GM12878 (cell line): ENCODE data around the gene DCST1. TPM values are rescaled to one million over a fixed set of nuclear protein-coding genes. Genes with fewer than 3 reads are reported as not detected.

Experiments used
- ATAC-seq: fragments of 200-7000 bp; cut with Tn5 transposase; 3 replicates; pipeline ENCODE4 v1.9.1; 2020; ENCODE audit warnings: mild to moderate bottlenecking, moderate library complexity
- BruUV-seq: library from RNA; stranded (reverse); fragments of 400-500 nt; replicated peaks from 2 replicates; lab custom pipeline; 2021; lab: Mats Ljungman, UMichigan
- CTCF ChIA-PET: fragments of 300-600 bp; sonication (Branson Sonifier 250); formaldehyde crosslinking; extraction: SDS; loops from one replicate; lab custom pipeline; 2021; ENCODE audit warnings: inconsistent platforms; lab: Yijun Ruan, JAX
- POLR2A ChIA-PET: fragments of 350-600 bp; formaldehyde crosslinking; extraction: SDS; loops from one replicate; lab custom pipeline; 2021; ENCODE audit warnings: inconsistent platforms; lab: Charles Lee
- RAD21 ChIA-PET: fragments of 300-600 bp; sonication (Branson Sonifier 250); formaldehyde crosslinking; loops from one replicate; lab custom pipeline; 2023; ENCODE audit warnings: antibody characterized with exemption; ENCODE audit not compliant: unreplicated experiment; lab: Charles Lee
- SMC1A ChIA-PET: fragments of 300-600 bp; sonication (Branson Sonifier 250); formaldehyde crosslinking; loops from one replicate; lab custom pipeline; 2023; ENCODE audit not compliant: unreplicated experiment, uncharacterized antibody; lab: Charles Lee
- DNase-seq: peaks from one replicate; pipeline ENCODE4 v3.0.0-alpha.2; 2011; ENCODE audit warnings: low read depth, low spot score
- FAIRE-seq: peaks from 3 replicates; lab custom pipeline; 2011; peaks lifted over from hg19 to GRCh38; lab: Jason Lieb, UNC
- H2AFZ ChIP-seq: 2 replicates; pipeline ENCODE4 v1.6.0; 2011; ENCODE audit warnings: low read depth, low read length, control low read depth; ENCODE audit not compliant: control insufficient read depth
- H3K27ac ChIP-seq: 2 replicates; pipeline ENCODE4 v1.5.1; 2011; ENCODE audit warnings: control low read depth; ENCODE audit not compliant: control insufficient read depth, insufficient read depth
- H3K27me3 ChIP-seq, 2 experiments: replicated peaks in 1 of 2; 2 replicates each; pipeline versions ENCODE4 v1.6.0 to v1.6.1; 2011; ENCODE audit warnings: low read length in 1 of 2; ENCODE audit not compliant: control insufficient read depth in 2 of 2, insufficient read depth in 2 of 2
- H3K36me3 ChIP-seq, 2 experiments: 2 replicates each; pipeline ENCODE4 v1.5.1; 2011; ENCODE audit warnings: low read length in 1 of 2; ENCODE audit not compliant: control insufficient read depth in 2 of 2, insufficient read depth in 2 of 2
- H3K4me1 ChIP-seq: 2 replicates; pipeline ENCODE4 v1.6.1; 2011; ENCODE audit warnings: mild to moderate bottlenecking, low read length, moderate library complexity, mixed read lengths; ENCODE audit not compliant: control insufficient read depth, insufficient read depth
- H3K4me2 ChIP-seq: 2 replicates; pipeline ENCODE4 v1.6.0; 2011; ENCODE audit warnings: control low read depth; ENCODE audit not compliant: control insufficient read depth, insufficient read depth
- H3K4me3 ChIP-seq: fragments of 200-600 bp; sonication (generic); 2 replicates; pipeline ENCODE4 v1.5.1; 2016
- H3K79me2 ChIP-seq: 2 replicates; pipeline ENCODE4 v1.6.0; 2011; ENCODE audit warnings: low read length; ENCODE audit not compliant: control insufficient read depth, insufficient read depth
- H3K9ac ChIP-seq: 2 replicates; pipeline ENCODE4 v1.8.0; 2011; ENCODE audit warnings: low read length, control low read depth, mixed read lengths; ENCODE audit not compliant: control insufficient read depth, insufficient read depth
- H3K9me3 ChIP-seq: replicated peaks from 3 replicates; pipeline ENCODE4 v1.5.1; 2011; ENCODE audit warnings: mild to moderate bottlenecking, low read length; ENCODE audit not compliant: control insufficient read depth, insufficient read depth
- H4K20me1 ChIP-seq: 2 replicates; pipeline ENCODE4 v1.6.0; 2011; ENCODE audit not compliant: control insufficient read depth, insufficient read depth
- ASH2L ChIP-seq: fragments of 300-600, 200-600 bp; sonication (generic); IDR thresholded peaks from 2 replicates; pipeline ENCODE4 v1.6.1; 2017; ENCODE audit warnings: low read depth, mild to moderate bottlenecking, borderline replicate concordance
- ETV6 ChIP-seq, 2 experiments: fragments of 450-650 bp in 1 of 2; IDR thresholded peaks in 1 of 2; conservative IDR thresholded peaks in 1 of 2; 2 replicates each; pipeline ENCODE4 v1.6.1; 2014; ENCODE audit warnings: antibody characterized with exemption in 1 of 2, borderline replicate concordance in 1 of 2, low read depth in 1 of 2, mild to moderate bottlenecking in 1 of 2, moderate library complexity in 1 of 2
- NFYB ChIP-seq: IDR thresholded peaks from 2 replicates; pipeline ENCODE4 v1.6.1; 2011; ENCODE audit warnings: low read depth, mild to moderate bottlenecking, low read length, improper control_type of control experiment, moderate library complexity; ENCODE audit not compliant: insufficient read depth
- POLR2AphosphoS2 ChIP-seq: IDR thresholded peaks from 2 replicates; pipeline ENCODE4 v1.6.1; 2011; ENCODE audit warnings: low read depth, mild to moderate bottlenecking, low read length, improper control_type of control experiment, moderate library complexity
- POLR2AphosphoS5 ChIP-seq: IDR thresholded peaks from 2 replicates; pipeline ENCODE4 v1.6.1; 2011; ENCODE audit warnings: mild to moderate bottlenecking, low read length, inconsistent platforms
- SP1 ChIP-seq: IDR thresholded peaks from one replicate; pipeline ENCODE4 v1.6.1; 2011; ENCODE audit warnings: low read depth, low read length
- WGBS: methylation state at CpG from one replicate; pipeline ENCODE4 v1.1.6; 2016; ENCODE audit warnings: low lambda C conversion rate; ENCODE audit not compliant: insufficient replicate concordance, insufficient coverage; ENCODE audit errors: missing lambda C conversion rate; 5-methylcytosine and 5-hydroxymethylcytosine counted together
- in situ Hi-C: fragments of 300-500 bp; cut with MboI; formaldehyde crosslinking; loops from 9 replicates; pipeline ENCODE4 v1.14.3; 2018; ENCODE audit warnings: mixed read lengths
- intact Hi-C: fragments of 100-400 bp; cut with micrococcal nuclease; formaldehyde crosslinking; loops from one replicate; pipeline ENCODE4 v1.14.2; 2022; ENCODE audit not compliant: unreplicated experiment
- polyA plus RNA-seq, 11 experiments: library from polyadenylated mRNA; depleted of rRNA in 4 of 11; unstranded in 6 of 11; stranded (reverse) in 5 of 11; fragments of >200 nt; fragmentation: Nextera tagmentation in 4 of 11; fragmentation: Illumina TruSeq in 1 of 11; extraction: Ambion mirVana in 4 of 11; extraction: Trizol in 1 of 11; gene quantifications; 1 replicate in 1 of 11; 2 replicates in 10 of 11; pipeline versions ENCODE4 v1.2.1 to v1.2.3, GENCODE V29; 2011 to 2016; ENCODE audit warnings: inconsistent platforms in 2 of 11, missing spikeins in 2 of 11, low read depth in 1 of 11
- total RNA-seq, 4 experiments: library from RNA; depleted of rRNA in 3 of 4; stranded (reverse); fragments of >200 nt in 3 of 4; fragmentation: Illumina TruSeq in 1 of 4; extraction: Trizol in 1 of 4; gene quantifications; 2 replicates each; pipeline versions ENCODE4 v1.2.1 to v1.2.3, GENCODE V29; 2013 to 2021

The DCST1 gene
- total and polyA plus RNA-seq, 10 of the 15 experiments (the other 5 are each of a cell fraction or from before 2014, with no cell fraction given), result not detected

- SMC1A ChIA-PET, result interaction anchor here (0.9 to 2.7 kb wide), 13 partner anchors 15 to 187 kb away, joined by 3 to 36 read pairs (median 4); partner anchors contain the start of gene KRTCAP2
- Histone ChIP-seq H3K27me3 (peaks cover 0 to 2% of the 10 kb centered on the region in 2 experiments; a peak in 1 of 4 replicates), H2AFZ (no peak overlapping the region), H3K4me3 (no peak overlapping the region), H3K4me2 (no peak overlapping the region), H3K27ac (no peak overlapping the region), H3K79me2 (no peaks in the 10 kb centered on the region), H3K9me3 (no peaks in the 10 kb centered on the region), H3K4me1 (peaks cover 3% of the 10 kb centered on the region; the same call in 1 of the 2 replicates), H3K9ac (no peak overlapping the region), H4K20me1 (no peaks in the 10 kb centered on the region), H3K36me3 (no peaks in the 10 kb centered on the region)
- no peak for FAIRE-seq
- RAD21 ChIA-PET, result interaction anchor here (1.1 to 5.1 kb wide), 6 partner anchors 29 to 101 kb away, joined by 3 to 71 read pairs (median 7); partner anchors contain the start of genes EFNA4, KRTCAP2 and SLC50A1
- no TSS peak for BruUV-seq
- ATAC-seq, result no peak
- DNase-seq, result no peak
- WGBS, result 39% methylated on average over 6 of the region's 6 CpGs
- CTCF ChIA-PET, result interaction anchor here (0.6 to 6.8 kb wide), 32 partner anchors 8 to 406 kb away, joined by 3 to 284 read pairs (median 5); partner anchors contain the start of genes KRTCAP2 and TRIM46
- TF ChIP-seq SP1, result no peak
- in situ Hi-C loops (loop anchor here (5.0 kb wide), 1 partner anchor 75 kb away; no protein-coding TSS in a partner anchor), intact Hi-C loops (no loop called here)
- POLR2A ChIA-PET, result interaction anchor here (0.7 to 1.5 kb wide), 4 partner anchors 34 to 151 kb away, joined by 3 to 5 read pairs (median 4); partner anchors contain the start of gene KRTCAP2
Measured at GRCh38 chr1:155092131-155092530, 58.5 kb downstream of the DCST1 start.

- ATAC-seq, result no peak
- Histone ChIP-seq H3K9me3 (no peaks in the 10 kb centered on the region), H4K20me1 (no peaks in the 10 kb centered on the region), H3K4me1 (peaks cover 3% of the 10 kb centered on the region; the same call in 1 of the 2 replicates), H3K27me3 (peaks cover 0 to 2% of the 10 kb centered on the region in 2 experiments; a peak in 1 of 4 replicates), H2AFZ (no peak overlapping the region), H3K9ac (no peak overlapping the region), H3K4me2 (no peak overlapping the region), H3K36me3 (no peaks in the 10 kb centered on the region), H3K27ac (no peak overlapping the region), H3K4me3 (no peak overlapping the region), H3K79me2 (no peaks in the 10 kb centered on the region)
- FAIRE-seq, result no peak
- intact Hi-C loops (no loop called here), in situ Hi-C loops (loop anchor here (5.0 kb wide), 1 partner anchor 75 kb away; no protein-coding TSS in a partner anchor)
- no TSS peak for BruUV-seq
- TF ChIP-seq POLR2AphosphoS2 (no peak), ETV6 (conservative IDR thresholded peaks at IDR 0.05 in 1 of 2, IDR thresholded peaks at IDR 0.05 in 1 of 2; ENCODE audit: borderline replicate concordance in 1 of 2, low read depth in 1 of 2) (no peak), NFYB (no peak), ASH2L (no peak), POLR2AphosphoS5 (no peak)
- no peak for DNase-seq
- POLR2A ChIA-PET, result interaction anchor here (0.8 kb wide), 1 partner anchor 151 kb away, joined by 3 read pairs; no protein-coding TSS in a partner anchor
- CTCF ChIA-PET, result interaction anchor here (1.8 to 6.8 kb wide), 8 partner anchors 17 to 77 kb away, joined by 6 to 284 read pairs (median 8); partner anchors contain the start of genes KRTCAP2 and TRIM46
- RAD21 ChIA-PET, result interaction anchor here (1.8 to 5.1 kb wide), 3 partner anchors 43 to 80 kb away, joined by 9 to 71 read pairs (median 20); partner anchors contain the start of genes KRTCAP2 and SLC50A1
- WGBS, result 49% methylated on average over 12 of the region's 12 CpGs
- SMC1A ChIA-PET, result interaction anchor here (1.1 to 2.7 kb wide), 4 partner anchors 15 to 80 kb away, joined by 3 to 36 read pairs (median 14); partner anchors contain the start of gene KRTCAP2
Measured at GRCh38 chr1:155092641-155093040, 59.0 kb downstream of the DCST1 start.
